ENCODE data around the gene ADAM22.
A peak's percentile ranks its signal among the peaks of the same experiment; 100 is the strongest.

The ADAM22 gene

GRCh38 chr7:87933953-87934698, at the start of gene ADAM22 (continued):
- TF ChIP-seq, protein P1, sequence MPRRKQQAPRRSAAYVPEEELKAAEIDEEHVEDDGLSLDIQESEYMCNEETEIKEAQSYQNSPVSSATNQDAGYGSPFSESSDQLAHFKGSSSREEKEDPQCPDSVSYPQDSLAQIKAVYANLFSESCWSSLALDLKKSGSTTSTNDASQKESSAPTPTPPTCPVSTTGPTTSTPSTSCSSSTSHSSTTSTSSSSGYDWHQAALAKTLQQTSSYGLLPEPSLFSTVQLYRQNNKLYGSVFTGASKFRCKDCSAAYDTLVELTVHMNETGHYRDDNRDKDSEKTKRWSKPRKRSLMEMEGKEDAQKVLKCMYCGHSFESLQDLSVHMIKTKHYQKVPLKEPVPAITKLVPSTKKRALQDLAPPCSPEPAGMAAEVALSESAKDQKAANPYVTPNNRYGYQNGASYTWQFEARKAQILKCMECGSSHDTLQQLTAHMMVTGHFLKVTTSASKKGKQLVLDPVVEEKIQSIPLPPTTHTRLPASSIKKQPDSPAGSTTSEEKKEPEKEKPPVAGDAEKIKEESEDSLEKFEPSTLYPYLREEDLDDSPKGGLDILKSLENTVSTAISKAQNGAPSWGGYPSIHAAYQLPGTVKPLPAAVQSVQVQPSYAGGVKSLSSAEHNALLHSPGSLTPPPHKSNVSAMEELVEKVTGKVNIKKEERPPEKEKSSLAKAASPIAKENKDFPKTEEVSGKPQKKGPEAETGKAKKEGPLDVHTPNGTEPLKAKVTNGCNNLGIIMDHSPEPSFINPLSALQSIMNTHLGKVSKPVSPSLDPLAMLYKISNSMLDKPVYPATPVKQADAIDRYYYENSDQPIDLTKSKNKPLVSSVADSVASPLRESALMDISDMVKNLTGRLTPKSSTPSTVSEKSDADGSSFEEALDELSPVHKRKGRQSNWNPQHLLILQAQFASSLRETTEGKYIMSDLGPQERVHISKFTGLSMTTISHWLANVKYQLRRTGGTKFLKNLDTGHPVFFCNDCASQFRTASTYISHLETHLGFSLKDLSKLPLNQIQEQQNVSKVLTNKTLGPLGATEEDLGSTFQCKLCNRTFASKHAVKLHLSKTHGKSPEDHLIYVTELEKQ (tag by site-specific recombination; IDR thresholded peaks at IDR 0.05; ENCODE audit: borderline replicate concordance) = no peak
- TF ChIP-seq ZFP41 (tag by site-specific recombination; IDR thresholded peaks at IDR 0.05; ENCODE audit: borderline replicate concordance) = no peak
- no peak for TF ChIP-seq ZNF792 (tag by site-specific recombination; IDR thresholded peaks at IDR 0.05)
- TF ChIP-seq ZNF335 (tag by site-specific recombination; conservative IDR thresholded peaks at IDR 0.05) = peak; percentile 95
- TF ChIP-seq ZSCAN18 (tag by site-specific recombination; IDR thresholded peaks at IDR 0.05) = no peak
- TF ChIP-seq HOXA7 (CRISPR knock-in tag; IDR thresholded peaks at IDR 0.05; ENCODE audit: borderline replicate concordance) = no peak
- TF ChIP-seq ZNF311 (tag by site-specific recombination; IDR thresholded peaks at IDR 0.05; ENCODE audit: borderline replicate concordance) = no peak
- no peak for TF ChIP-seq ZNF585B (tag by site-specific recombination; IDR thresholded peaks at IDR 0.05)
- peak; percentile 71; the same call in 1 of the 2 replicates for TF ChIP-seq ZNF660 (tag by site-specific recombination; IDR thresholded peaks at IDR 0.05)
- TF ChIP-seq SP2 (tag by site-specific recombination; IDR thresholded peaks at IDR 0.05) = peak; percentile 48
- TF ChIP-seq ZNF157 (tag by site-specific recombination; IDR thresholded peaks at IDR 0.05) = no peak
- no peak for TF ChIP-seq ZBTB1 (tag by site-specific recombination; IDR thresholded peaks at IDR 0.05)
- TF ChIP-seq SCRT1 (tag by site-specific recombination; IDR thresholded peaks at IDR 0.05; ENCODE audit: borderline replicate concordance) = no peak
- no peak for TF ChIP-seq ZSCAN4 (tag by site-specific recombination; IDR thresholded peaks at IDR 0.05)
- TF ChIP-seq, protein P2, sequence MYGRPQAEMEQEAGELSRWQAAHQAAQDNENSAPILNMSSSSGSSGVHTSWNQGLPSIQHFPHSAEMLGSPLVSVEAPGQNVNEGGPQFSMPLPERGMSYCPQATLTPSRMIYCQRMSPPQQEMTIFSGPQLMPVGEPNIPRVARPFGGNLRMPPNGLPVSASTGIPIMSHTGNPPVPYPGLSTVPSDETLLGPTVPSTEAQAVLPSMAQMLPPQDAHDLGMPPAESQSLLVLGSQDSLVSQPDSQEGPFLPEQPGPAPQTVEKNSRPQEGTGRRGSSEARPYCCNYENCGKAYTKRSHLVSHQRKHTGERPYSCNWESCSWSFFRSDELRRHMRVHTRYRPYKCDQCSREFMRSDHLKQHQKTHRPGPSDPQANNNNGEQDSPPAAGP (tag by site-specific recombination; IDR thresholded peaks at IDR 0.05) = 0 out of 2 replicates have a peak, but pooled peaks have one; percentile 17
- TF ChIP-seq ZNF362 (tag by site-specific recombination; IDR thresholded peaks at IDR 0.05) = peak; percentile 81
- peak; percentile 76 for TF ChIP-seq ZNF146 (tag by site-specific recombination; IDR thresholded peaks at IDR 0.05)
- TF ChIP-seq ZNF510 (tag by site-specific recombination; IDR thresholded peaks at IDR 0.05; ENCODE audit: insufficient replicate concordance) = no peak
- TF ChIP-seq PRDM4 (tag by site-specific recombination; IDR thresholded peaks at IDR 0.05) = peak; percentile 96
- TF ChIP-seq, protein P3, sequence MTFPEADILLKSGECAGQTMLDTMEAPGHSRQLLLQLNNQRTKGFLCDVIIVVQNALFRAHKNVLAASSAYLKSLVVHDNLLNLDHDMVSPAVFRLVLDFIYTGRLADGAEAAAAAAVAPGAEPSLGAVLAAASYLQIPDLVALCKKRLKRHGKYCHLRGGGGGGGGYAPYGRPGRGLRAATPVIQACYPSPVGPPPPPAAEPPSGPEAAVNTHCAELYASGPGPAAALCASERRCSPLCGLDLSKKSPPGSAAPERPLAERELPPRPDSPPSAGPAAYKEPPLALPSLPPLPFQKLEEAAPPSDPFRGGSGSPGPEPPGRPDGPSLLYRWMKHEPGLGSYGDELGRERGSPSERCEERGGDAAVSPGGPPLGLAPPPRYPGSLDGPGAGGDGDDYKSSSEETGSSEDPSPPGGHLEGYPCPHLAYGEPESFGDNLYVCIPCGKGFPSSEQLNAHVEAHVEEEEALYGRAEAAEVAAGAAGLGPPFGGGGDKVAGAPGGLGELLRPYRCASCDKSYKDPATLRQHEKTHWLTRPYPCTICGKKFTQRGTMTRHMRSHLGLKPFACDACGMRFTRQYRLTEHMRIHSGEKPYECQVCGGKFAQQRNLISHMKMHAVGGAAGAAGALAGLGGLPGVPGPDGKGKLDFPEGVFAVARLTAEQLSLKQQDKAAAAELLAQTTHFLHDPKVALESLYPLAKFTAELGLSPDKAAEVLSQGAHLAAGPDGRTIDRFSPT (tag by site-specific recombination; IDR thresholded peaks at IDR 0.05) = peak; percentile 73; the same call in 1 of the 2 replicates
- TF ChIP-seq, protein P4, sequence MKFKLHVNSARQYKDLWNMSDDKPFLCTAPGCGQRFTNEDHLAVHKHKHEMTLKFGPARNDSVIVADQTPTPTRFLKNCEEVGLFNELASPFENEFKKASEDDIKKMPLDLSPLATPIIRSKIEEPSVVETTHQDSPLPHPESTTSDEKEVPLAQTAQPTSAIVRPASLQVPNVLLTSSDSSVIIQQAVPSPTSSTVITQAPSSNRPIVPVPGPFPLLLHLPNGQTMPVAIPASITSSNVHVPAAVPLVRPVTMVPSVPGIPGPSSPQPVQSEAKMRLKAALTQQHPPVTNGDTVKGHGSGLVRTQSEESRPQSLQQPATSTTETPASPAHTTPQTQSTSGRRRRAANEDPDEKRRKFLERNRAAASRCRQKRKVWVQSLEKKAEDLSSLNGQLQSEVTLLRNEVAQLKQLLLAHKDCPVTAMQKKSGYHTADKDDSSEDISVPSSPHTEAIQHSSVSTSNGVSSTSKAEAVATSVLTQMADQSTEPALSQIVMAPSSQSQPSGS (tag by site-specific recombination; IDR thresholded peaks at IDR 0.05; ENCODE audit: low read depth) = no peak
- TF ChIP-seq, protein P5, sequence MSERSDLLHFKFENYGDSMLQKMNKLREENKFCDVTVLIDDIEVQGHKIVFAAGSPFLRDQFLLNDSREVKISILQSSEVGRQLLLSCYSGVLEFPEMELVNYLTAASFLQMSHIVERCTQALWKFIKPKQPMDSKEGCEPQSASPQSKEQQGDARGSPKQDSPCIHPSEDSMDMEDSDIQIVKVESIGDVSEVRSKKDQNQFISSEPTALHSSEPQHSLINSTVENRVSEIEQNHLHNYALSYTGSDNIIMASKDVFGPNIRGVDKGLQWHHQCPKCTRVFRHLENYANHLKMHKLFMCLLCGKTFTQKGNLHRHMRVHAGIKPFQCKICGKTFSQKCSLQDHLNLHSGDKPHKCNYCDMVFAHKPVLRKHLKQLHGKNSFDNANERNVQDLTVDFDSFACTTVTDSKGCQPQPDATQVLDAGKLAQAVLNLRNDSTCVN (tag by site-specific recombination; optimal IDR thresholded peaks at IDR 0.05) = peak; percentile 98

Data from HEK293 (cell line).